NCI-H2107 treated with DMSO at 0.1 percent for 48 hours (cell line): ENCODE measurements around the gene ZCCHC14.

ENCODE experiments used
- DNase-seq: peaks from one replicate; lab custom pipeline; 2025; ENCODE audit not compliant: unreplicated experiment; lab: John Stamatoyannopoulos, UW

The ZCCHC14 gene

GRCh38 chr16:87435372-87436224 lies 57.2 kb downstream of the ZCCHC14 start:
- DNase-seq, result no peak

GRCh38 chr16:87434146-87434667 lies 58.6 kb downstream of the ZCCHC14 start:
- no peak for DNase-seq

- DNase-seq, result no peak
Measured at GRCh38 chr16:87432330-87432915, 60.4 kb downstream of the ZCCHC14 start.

- no peak for DNase-seq
Measured at GRCh38 chr16:87431926-87432325, 60.9 kb downstream of the ZCCHC14 start.

GRCh38 chr16:87426423-87427215 lies 66.2 kb downstream of the ZCCHC14 start:
- no peak for DNase-seq

GRCh38 chr16:87425941-87426340 lies 66.9 kb downstream of the ZCCHC14 start:
- DNase-seq, result no peak

- no peak for DNase-seq
Measured at GRCh38 chr16:87424266-87424665, 68.6 kb downstream of the ZCCHC14 start.

- DNase-seq, result no peak
Measured at GRCh38 chr16:87423429-87423828, 69.4 kb downstream of the ZCCHC14 start.

- DNase-seq, result no peak
Measured at GRCh38 chr16:87422106-87422505, 70.7 kb downstream of the ZCCHC14 start.

GRCh38 chr16:87421003-87421912 lies 71.6 kb downstream of the ZCCHC14 start:
- DNase-seq, result no peak

GRCh38 chr16:87420026-87421002 lies 72.5 kb downstream of the ZCCHC14 start:
- no peak for DNase-seq

GRCh38 chr16:87418644-87419043 lies 74.2 kb downstream of the ZCCHC14 start:
- DNase-seq, result no peak

- no peak for DNase-seq
Measured at GRCh38 chr16:87418216-87418615, 74.6 kb downstream of the ZCCHC14 start.

- DNase-seq, result no peak
Measured at GRCh38 chr16:87417528-87417910, 75.3 kb downstream of the ZCCHC14 start.

GRCh38 chr16:87416826-87417527 lies 75.8 kb downstream of the ZCCHC14 start:
- DNase-seq, result no peak

- DNase-seq, result no peak
Measured at GRCh38 chr16:87415441-87415840, 77.4 kb downstream of the ZCCHC14 start.

GRCh38 chr16:87414251-87414680 lies 78.6 kb downstream of the ZCCHC14 start:
- DNase-seq, result no peak

GRCh38 chr16:87412996-87413421 lies 79.8 kb downstream of the ZCCHC14 start:
- no peak for DNase-seq
